AG10803 (cell line): ENCODE measurements around the gene UBQLN4.
A peak's percentile ranks its signal among the peaks of the same experiment; 100 is the strongest.

Source experiments
- DNase-seq: peaks from one replicate; pipeline ENCODE4 v3.0.0; 2010; ENCODE audit warnings: low read depth
- H3K4me3 ChIP-seq: 2 replicates; pipeline ENCODE4 v1.5.1; 2011; ENCODE audit warnings: mild to moderate bottlenecking, low read length, control low read depth
- CTCF ChIP-seq: conservative IDR thresholded peaks from 2 replicates; pipeline ENCODE4 v1.5.1; 2011; ENCODE audit warnings: mild to moderate bottlenecking, low read length, control low read depth, inconsistent platforms

Gene UBQLN4

GRCh38 chr1:155989242-155990004 is 64.2 kb downstream of the UBQLN4 start:
- peak; percentile 98 for TF ChIP-seq CTCF
- peak overlapping the region; percentile 61 for H3K4me3 ChIP-seq
- peak; percentile 70 for DNase-seq
